DMS79 treated with DMSO at 0.1 percent for 48 hours (cell line): ENCODE measurements around the gene RAD21L1.
"Not testable (repeated sequence)": the region's sequence is repeated elsewhere in the genome, so short reads cannot be mapped to it uniquely, and the experiment has no call there.

Experiments
- DNase-seq: peaks from one replicate; lab custom pipeline; 2025; lab: John Stamatoyannopoulos, UW

RAD21L1 gene

DNA sequence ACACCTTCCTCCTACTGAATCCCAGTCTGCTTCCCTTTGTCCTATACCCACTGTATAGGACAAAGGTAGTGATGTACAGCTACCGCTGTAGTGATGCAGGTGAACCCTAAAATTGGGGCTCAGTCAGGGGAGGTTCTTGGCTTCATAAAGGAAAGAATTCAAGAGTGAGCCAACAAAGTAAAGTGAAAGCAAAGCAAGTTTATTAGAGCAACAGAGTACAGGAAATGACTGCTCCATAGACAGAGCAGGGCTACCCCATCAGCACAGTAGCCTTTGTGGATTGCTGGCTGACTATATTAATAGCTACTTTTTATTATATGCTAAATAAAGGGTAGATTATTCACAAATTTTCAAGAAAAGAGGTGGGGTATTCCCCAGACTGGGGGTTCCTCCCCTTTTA lies 25.9 kb upstream of the RAD21L1 start:
- no peak for DNase-seq

DNA sequence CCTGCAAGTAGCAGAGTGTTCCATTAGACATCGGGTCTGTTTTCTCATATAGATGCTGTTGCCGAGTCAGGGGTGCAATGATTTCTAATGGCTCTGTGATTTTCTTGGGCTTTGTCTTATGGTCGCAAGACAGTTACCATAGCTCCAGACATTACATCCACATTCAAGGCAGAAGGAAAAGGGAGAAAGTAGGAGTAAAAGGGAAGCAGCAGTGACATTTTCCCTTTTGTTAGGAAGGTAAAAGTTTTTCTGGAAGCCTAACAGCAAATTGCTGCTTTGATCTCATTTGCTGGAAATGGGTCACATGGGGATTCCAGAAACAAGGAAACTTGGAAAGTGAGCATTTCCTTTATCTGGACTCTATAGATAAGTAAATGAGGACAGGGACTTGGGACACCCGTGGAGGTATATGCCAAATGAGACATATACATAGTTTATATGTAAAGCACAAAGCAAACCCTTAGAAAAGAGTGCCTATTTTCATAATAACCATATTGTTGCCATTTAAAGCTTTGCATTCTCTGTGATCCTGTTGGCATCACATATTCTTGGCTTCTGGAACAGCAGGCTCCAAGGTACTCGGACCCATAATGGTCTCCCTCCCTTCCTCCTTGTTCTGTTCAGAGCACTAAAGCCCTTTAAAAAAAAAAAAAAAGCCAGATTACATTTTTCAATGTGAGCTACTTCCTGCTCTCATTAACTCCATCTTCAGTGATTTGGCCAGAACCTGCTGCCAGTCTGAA lies 22.9 kb upstream of the RAD21L1 start, which contains the start of gene C20orf202:
C20orf202 (plus strand) TSS at position 693 of the 743 bp plus-strand sequence. CDS start 132 bp downstream, outside the sequence.
- DNase-seq: no peak

DNA sequence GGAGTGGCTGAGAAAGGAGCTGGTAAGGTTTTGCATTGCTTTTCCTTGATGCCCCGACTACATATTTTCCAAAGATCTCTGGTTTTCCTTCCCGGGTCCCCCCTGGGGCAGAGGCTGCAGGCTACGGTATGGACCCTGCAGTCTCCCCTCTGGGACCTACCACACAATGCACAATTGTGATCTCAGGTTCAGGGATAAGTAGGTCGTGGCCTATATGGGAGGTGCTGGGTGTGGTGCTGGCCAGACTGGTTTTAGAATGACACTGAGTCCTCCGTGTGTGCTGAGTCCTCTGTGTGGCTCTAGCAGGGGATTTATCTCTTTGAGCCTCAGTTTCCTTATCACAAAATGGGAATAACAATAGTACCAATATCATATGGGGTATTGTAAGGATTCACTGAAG lies 22.2 kb upstream of the RAD21L1 start:
- DNase-seq: no peak

DNA sequence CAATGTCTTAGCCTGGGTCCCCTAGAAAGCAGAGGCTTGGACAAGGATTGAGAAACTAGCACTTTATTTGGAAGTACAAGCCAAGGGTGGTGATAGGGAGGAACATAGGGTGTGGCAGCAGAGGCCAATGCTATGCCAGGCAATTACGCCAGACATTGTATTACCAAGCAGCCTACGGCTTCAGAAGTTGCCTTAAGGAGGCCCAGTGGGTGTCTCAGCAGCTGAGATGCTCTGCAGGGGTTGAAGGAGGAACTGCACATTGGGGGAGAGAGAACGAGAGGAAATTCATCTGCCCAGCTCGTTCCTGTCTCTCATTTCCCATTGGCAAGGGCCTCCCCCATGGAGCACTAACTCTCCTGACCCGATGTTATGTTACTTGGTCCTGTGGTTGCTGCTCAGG lies 21.7 kb upstream of the RAD21L1 start:
- DNase-seq: no peak

DNA sequence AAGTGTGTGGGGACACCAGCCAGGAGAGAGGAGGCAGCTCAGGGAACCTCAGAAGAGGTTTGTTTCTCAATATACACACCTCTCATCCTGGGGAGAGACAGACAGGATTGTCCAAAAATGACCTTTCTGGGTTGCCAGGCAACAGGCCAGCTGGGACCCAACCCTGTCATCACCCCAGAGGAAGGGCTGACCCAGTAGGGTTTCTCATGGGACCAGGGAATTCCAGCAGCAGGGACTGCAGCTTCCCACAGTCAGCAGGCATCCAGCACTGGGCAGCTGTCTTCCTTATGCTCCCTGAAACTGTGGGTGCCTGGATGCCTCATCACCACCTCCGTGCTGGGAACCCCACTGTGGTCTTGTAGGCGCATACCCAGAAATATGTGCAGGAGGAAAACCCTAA lies 21.3 kb upstream of the RAD21L1 start:
- no peak for DNase-seq

DNA sequence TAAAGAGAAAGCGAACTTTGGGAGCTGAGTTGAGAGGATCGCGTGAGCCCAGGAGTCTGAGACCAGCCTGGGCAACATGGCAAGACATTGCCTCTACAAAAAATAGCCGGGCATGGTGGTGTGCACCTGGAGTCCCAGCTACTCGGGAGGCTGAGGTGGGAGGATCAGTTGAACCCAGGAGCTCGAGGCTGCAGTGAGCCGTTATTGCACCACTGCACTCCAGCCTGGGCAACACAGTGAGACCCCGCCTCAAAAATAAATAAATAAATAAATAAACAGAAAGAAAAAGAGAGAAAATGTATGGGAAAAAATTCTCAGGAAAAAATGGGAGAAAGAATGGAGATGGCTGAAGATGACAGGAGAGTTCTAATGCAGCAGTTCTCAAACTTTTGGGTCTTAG lies 20.0 kb upstream of the RAD21L1 start:
- DNase-seq: no peak

DNA sequence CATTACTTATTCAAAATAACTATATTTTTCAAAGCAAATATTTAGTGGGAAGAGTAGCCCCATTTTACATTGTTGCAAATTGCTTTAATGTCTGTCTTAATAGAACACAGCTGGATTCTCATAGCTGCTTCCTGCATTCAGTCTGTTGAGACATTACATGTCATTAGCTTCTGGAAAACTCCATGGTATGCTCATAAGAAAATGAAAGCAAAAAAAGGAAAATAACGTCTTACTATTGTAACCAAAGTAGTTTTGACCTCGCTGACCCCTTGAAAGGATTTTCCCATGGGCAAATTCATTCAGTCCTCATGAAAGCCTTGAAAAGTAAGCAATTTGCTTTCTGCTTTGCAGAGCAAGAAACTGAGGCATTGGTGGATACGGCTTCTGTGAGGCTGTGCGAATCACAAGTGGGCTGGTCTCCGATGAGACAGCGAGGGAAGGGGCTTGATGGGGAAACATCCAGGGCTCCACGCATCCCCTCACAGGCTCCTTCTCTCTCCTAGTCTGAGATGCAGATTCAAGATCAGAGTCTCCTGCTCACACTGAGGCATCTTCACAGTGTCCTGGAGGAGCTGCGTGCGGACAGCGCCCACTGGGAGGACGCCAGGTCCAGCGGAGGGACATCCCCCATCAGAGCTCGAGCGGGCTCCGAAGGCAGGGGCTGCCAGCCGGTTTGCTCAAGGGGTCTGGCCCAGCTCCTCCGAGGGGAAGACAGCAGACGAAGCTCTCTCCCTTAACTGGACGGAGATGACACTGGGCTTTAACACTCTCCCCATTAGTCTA lies 19.3 kb upstream of the RAD21L1 start:
- DNase-seq: no peak

DNA sequence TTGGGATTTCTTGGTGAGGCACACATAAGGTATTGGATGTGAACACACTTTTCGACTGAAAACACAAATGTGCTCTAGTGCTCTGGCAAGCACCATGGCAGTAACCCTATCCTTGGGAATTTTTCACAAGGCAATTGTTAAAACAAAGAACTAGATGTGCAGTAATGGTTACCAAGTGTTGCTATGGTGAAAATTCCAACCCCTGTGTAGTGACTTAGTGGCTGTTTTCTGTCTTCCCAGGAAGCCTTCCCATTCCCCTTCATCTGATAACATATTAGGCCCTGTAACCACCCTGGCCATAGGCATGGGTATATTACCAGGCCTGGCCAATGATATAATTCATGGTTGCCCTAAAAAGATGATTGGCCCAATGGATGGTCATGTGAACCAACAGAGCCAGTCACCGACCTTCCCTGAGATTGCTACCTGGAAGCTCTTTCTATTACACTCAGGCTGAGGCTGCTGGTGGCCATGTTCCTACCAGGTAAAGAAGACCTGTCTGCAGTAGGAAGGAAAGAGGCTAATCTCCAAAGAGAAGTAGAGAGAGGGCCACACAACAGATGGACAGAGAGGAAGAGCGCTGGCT lies 18.5 kb upstream of the RAD21L1 start:
- no peak for DNase-seq

DNA sequence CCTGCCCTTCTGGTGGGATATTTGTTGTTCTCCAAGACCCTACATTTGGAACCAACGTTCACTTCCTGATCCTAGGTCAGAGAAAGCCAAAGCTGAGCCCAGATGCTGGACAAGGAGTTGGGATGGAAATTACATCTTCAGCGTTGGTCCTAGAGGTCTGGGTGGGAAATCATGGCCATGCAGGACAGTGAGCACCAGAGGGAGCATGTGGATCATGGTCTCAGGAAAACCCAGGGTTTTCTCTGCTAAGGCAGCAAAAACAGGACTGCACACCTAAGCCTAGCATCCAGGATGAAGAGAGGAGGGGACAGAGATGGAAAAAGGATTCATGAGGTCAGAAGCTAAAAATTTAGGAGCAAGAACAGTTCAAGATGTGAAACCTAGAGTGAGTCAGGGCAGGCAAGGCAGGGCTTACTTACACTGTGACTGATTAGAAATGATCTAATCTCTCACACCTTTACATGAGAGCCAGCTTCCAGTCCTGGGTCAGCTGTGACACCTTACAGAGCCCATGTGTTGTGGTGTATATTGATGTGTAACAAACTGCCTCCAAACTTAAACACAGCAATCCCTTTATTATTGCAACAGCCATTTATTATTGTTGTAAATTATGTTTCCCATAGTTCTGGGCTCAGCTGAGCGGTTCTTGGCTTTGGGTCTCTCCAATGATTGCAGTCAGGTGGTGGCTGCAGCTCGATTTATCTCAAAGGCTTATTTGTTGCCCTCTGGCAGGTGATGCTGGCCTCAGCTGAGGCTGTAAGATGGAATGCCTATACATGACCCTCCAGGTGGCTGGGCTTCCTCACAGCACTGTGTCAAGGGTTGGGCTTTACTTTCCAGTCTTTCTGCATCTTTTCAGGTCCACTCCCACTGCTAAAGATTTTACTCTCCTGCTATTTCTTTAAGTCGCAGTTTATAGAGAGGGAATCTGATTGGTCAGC lies 16.1 kb upstream of the RAD21L1 start:
- DNase-seq: no peak

DNA sequence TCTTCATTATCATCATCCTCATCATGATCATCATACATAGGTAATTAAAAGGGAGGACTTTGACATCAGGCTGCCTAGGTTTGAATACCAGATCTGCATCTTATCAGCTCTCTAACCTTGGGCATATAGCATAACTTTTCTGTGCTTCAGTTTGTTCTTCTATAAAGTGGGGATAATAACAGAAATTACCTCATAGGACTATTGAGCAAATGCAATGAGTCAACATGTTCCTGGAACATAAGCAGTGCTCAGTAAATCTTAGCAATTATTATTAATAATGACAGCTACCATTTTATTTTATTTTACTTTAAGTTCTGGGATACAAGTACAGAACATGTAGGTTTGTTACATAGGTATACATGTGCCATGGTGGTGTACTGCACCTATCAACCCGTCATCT lies 15.3 kb upstream of the RAD21L1 start:
- no peak for DNase-seq

DNA sequence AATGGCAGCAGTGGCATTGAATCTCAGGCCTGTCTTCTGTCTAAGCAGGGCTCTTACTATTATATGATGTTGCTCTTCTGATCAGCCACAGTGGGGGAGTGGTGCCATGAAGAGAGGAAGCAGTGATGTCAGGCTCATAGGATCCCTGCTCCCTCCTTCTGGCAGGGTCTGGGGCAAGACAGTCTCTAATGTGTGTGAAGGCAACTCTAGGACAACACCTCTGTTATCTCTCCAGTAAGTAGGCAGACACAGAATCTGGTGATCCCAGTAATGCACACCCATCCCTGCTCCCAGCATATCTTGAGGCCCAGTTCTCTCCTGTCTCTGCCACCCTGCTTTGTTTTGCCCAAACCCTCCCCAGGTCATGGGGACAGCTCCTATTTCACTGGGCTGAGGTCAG lies 13.8 kb upstream of the RAD21L1 start:
- DNase-seq: no peak

DNA sequence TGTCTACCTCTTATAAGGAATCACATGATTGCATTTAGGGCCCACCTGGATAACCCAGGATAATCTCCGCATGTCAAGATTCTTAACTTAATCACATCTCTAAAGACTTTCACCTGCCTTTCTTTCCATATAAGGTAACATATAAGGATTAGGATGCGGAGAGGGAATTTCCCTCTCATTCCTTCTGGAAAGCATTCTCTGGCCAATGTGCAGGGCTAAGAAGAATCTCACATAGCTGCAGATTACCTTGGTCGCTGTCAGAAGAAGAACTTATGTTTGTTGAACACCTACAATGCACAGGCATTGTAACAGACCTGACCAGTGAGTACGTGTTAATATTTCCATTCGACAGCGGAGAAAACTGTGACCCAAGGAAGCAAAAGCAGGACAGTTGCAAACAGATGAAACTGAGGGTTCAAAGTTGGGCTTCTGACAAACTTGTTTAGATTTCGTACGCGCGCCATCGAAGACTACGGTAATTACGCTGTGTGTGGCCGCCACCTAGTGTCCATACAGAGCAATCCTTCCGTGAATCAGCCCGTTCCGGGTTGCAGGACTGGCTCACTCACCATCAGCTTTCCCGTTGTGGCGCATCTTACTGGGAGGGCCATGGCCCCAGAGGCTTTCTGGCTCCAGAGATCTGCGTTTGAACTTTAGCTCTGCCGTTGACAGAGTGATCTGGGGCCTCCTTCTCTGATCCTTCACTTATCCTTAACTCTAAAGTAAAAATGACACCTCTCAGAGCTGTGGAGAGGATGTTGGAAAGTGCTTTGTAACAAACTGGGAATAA lies 13.0 kb upstream of the RAD21L1 start:
- DNase-seq: peak; percentile 25

DNA sequence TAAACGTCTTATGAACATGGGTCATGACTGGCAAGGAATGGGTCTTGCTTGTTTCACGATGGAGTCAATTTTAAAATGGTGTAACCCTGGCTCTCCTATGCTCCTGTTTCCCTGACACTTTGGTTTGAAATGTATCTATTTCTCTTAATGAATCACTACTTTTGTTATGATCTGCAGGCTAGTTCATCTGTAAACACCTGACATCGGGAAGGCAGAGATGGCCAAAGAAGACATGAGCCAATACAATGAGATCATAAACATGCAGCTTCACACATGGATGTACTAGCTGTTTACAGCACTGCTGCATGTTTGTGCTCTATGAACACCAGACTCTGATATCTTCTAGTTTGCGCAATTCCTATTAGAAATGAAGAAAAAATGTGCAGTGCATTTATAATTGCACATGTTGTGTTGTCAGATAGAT lies 11.0 kb upstream of the RAD21L1 start:
- no peak for DNase-seq

DNA sequence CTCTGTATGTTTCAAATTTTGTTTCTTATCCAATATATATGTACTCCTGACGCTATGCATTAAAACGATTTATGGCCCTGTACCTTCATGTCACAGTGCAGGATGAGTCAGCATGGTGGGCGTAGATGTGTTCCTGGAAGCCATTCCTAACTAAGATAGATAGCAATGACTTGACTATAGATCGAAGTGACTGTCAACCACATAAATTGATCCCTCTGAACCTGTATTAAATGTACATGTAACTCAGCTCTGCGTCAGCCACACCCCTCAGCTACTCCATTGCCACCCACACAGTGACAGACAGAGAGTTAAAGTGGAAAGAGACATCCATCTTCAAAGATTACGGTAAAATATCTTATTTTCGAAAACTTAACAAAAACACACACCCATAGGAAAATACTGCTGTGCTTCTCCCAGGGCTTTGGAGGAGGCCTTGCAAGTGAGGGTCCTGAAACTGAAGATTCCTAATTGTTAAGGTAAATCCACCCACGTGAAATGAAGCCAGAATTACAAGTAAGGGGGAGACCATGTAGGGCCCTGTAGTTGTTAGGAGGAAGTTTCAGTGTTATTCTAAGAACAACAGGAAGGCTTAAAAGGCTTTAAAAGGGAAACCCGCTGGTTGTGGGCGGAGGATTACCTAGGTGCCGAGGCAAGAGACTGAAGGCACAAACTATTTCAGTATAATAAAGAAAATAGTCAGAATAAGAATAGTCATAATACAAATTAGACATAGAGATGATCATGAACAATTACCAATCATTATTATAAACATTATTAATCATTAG lies 10.3 kb upstream of the RAD21L1 start:
- DNase-seq: no peak

DNA sequence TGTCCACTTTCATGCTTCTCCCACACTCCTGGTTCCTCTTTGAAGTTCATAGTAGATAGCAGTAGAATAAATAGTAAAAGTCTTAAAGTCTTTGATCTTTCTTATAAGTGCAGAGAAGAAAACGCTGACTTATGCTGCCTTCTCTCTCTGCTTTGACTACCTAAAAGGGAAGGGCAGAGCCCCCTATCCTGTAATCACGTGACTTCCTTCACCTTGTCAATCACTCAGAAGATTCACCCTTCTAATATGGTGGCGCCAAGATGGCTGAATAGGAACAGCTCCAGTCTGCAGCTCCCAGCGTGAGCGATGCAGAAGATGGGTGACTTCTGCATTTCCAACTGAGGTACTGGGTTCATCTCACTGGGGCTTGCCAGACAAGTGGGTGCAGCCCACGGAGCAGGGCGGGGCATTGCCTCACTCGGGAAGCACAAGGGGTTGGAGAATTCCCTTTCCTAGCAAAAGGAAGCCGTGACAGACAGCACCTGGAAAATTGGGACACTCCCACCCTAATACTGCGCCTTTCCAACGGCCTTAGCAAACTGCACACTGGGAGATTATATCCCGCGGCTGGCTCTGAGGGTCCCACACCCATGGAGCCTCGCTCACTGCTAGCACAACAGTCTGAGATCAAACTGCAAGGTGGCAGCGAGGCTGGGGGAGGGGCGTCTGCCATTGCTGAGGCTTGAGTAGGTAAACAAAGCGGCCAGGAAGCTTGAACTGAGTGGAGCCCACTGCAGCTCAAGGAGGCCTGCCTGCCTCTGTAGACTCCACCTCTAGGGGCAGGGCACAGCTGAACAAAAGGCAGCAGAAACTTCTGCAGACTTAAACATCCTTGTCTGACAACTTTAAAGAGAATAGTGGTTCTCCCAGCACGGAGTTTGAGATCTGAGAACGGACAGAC lies 9.1 kb upstream of the RAD21L1 start:
- DNase-seq: not testable (repeated sequence)

DNA sequence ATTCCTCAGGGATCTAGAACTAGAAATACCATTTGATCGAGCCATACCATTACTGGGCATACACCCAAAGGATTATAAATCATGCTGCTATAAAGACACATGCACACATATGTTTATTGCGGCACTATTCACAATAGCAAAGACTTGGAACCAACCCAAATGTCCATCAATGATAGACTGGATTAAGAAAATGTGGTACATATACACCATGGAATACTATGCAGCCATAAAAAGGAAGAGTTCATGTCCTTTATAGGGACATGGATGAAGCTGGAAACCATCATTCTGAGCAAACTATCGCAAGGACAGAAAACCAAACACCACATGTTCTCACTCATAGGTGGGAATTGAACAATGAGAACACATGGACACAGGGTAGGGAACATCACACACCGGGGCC lies 3.1 kb upstream of the RAD21L1 start:
- DNase-seq: not testable (repeated sequence)

DNA sequence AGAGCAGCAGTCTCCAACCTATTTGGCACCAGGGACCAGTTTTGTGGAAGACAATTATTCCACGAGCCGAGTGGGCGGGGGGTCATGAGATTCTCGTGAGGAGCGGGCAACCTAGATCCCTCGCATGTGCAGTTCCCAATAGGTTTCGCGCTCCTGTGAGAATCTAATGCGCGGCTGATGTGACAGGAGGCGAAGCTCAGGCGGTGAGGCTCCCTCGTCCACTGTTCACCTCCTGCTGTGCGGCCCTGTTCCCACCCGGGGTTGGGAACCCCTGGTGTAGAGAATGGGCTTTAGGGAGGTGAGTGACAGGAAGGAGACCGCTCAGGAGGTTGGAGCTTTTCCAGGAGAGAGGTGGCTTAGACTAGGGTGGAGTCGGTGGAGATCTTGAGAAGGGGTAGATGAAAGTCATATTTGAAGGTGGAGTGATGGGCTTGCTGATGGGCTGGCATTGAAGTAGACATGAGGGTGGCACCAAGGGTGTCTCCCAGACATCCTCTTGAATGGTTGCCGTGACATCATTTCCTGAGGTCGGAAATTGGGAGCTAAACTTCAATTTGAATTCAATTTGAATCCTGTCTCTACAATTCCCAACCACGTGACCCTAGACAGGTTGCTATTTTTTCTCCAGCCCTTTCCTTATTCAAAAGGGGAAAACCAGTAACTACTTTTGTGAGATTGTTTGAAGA lies 1.5 kb upstream of the RAD21L1 start:
- no peak for DNase-seq

DNA sequence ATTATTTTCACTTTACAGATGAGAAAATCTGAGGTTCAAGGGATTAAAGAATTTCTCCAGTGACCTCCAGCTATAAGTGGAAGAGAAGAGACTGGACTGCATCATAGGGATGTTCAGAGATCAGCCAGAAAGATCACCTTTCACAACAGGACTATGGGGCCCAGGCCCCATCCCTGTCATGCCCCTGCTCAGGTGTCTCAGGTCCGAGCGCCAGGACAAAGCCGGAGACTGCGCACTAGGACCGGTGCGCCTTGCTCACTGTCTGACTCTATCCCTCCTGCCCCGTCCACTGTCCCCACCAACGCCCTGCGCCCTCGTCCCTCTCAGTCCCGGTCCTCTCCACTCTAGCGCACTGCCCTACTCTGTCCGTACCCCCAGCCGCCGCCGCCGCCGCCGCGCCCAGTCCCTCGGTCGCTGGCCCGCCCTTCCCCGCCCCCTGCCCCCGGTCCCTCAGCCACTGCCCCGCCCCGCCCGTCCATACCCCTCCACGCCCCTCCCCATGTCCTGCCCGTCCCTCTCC lies 521 bp upstream of the RAD21L1 start:
- DNase-seq: no peak
